IPS DF 19.7 (cell line): ENCODE results near the gene HRNR.

Source experiments
- DNase-seq: peaks from one replicate; pipeline ENCODE4 v3.0.0-alpha.2; 2013; ENCODE audit warnings: low read depth, low spot score

HRNR gene

GRCh38 chr1:152188673-152189591 is 35.1 kb downstream of the HRNR start:
- no peak for DNase-seq

- no peak for DNase-seq
These were observed 37.3 kb downstream of the HRNR start for GRCh38 chr1:152186556-152187285.

GRCh38 chr1:152185544-152186391 is 38.2 kb downstream of the HRNR start:
- peak; percentile 52 for DNase-seq

- no peak for DNase-seq
These were observed 41.0 kb downstream of the HRNR start for GRCh38 chr1:152182944-152183361.

- no peak for DNase-seq
These were observed 41.6 kb downstream of the HRNR start for GRCh38 chr1:152182431-152182830.

GRCh38 chr1:152179566-152179965 is 44.4 kb downstream of the HRNR start:
- DNase-seq = no peak

- DNase-seq = no peak
These were observed 53.6 kb downstream of the HRNR start for GRCh38 chr1:152170287-152170905.

GRCh38 chr1:152169366-152170025 is 54.5 kb downstream of the HRNR start:
- DNase-seq = no peak

- no peak for DNase-seq
These were observed 55.5 kb downstream of the HRNR start for GRCh38 chr1:152168535-152168868.

- DNase-seq = no peak
These were observed 56.0 kb downstream of the HRNR start for GRCh38 chr1:152167835-152168534.

- DNase-seq = no peak
These were observed 57.0 kb downstream of the HRNR start for GRCh38 chr1:152166966-152167365.

- no peak for DNase-seq
These were observed 58.5 kb downstream of the HRNR start for GRCh38 chr1:152165286-152166077.

- no peak for DNase-seq
These were observed 59.4 kb downstream of the HRNR start for GRCh38 chr1:152164517-152165136.

GRCh38 chr1:152162792-152163463 is 61.1 kb downstream of the HRNR start:
- DNase-seq = no peak
